ENCODE results near the gene YBEY. TPM values are rescaled to one million over a fixed set of nuclear protein-coding genes. Genes with fewer than 3 reads are reported as not detected.
"Not testable (repeated sequence)": the region's sequence is repeated elsewhere in the genome, so short reads cannot be mapped to it uniquely, and the experiment has no call there.

The YBEY gene
- total RNA-seq, result 10 to 100 TPM; 10.5 to 20.8 (median 17.1) TPM
- long read RNA-seq, donor 1, partial matches to known transcripts, result 1 of 10 reads
- long read RNA-seq, donor 1, other reads (novel, unspliced or antisense), result 4 of 10 reads
- long read RNA-seq, donor 2, partial matches to known transcripts, result 4 of 9 reads
- long read RNA-seq, donor 2, other reads (novel, unspliced or antisense), result 1 of 9 reads

DNA sequence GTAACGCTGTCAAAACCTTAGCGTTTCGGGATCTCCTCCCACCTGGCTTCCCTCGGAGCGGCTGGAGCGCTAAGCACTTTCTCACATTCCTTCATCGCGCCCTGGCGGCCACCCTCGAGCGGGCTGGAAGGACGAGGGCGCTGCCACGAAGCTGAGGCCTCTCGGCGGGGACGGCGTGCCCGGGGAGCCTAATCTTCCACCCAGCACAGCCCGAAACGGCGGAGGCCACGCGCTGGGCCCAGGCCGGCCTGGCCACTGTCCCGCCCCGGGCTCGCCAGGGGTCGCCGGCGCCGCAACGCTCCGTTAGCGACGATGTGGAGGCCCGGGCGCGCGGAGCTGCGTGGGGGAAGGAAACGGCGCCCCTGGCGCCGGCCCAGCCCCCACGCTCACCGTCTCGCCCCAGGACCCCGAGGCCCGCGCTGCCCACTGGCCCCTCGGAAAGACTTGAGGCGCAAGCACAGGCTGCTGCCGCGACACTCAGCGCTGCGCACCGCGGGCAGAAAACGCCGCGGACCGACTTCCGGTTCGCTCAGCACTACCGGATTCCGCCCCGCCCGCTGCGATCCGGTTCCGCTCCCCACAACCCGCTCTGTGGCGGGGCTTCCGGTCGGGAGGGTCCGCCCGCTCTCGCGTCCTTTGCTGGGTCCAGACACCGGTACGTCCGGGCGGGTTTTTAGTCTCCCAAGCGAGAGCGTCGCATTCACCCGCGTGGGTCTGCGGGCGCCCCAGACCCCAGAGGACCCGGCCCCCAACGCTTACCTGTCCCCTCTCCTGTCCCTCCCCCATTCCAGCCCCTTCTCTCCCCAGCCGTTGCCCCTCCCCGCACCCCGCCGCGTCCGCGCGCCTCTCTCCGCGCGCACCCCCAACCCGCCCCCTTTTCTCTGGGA lies at the start of gene YBEY:
Gene YBEY, plus strand, starts transcription at position 582 of the 887 bp plus-strand sequence. CDS start 572 bp downstream, outside the sequence.
- peak; percentile 28 for TF ChIP-seq CTCF (IDR thresholded peaks at IDR 0.05)
- H3K36me3 ChIP-seq (ENCODE audit: low read depth), result no peaks in the 10 kb centered on the region
- intact Hi-C loops (cut with DNase I, micrococcal nuclease), result no loop called here
- peak within 1 kb of the TSS; percentile 71 for H3K4me3 ChIP-seq
- no peaks in the 10 kb centered on the region for H3K9me3 ChIP-seq
- ATAC-seq (peak; percentile 97), DNase-seq (peak; percentile 92 to 94 (median 93))
- H3K4me1 ChIP-seq (ENCODE audit: low read depth), result peaks cover 36% of the 10 kb centered on the region

- no peak for TF ChIP-seq CTCF (IDR thresholded peaks at IDR 0.05)
- H3K4me1 ChIP-seq (ENCODE audit: low read depth), result no peaks in the 10 kb centered on the region
- H3K4me3 ChIP-seq, result no peak overlapping the region
- intact Hi-C loops (cut with DNase I, micrococcal nuclease), result no loop called here
- ATAC-seq (no peak), DNase-seq (no peak)
- H3K36me3 ChIP-seq (ENCODE audit: low read depth), result no peaks in the 10 kb centered on the region
- no peaks in the 10 kb centered on the region for H3K9me3 ChIP-seq
Observed at GRCh38 chr21:46237474-46237873, 48.7 kb upstream of the YBEY start.

DNA sequence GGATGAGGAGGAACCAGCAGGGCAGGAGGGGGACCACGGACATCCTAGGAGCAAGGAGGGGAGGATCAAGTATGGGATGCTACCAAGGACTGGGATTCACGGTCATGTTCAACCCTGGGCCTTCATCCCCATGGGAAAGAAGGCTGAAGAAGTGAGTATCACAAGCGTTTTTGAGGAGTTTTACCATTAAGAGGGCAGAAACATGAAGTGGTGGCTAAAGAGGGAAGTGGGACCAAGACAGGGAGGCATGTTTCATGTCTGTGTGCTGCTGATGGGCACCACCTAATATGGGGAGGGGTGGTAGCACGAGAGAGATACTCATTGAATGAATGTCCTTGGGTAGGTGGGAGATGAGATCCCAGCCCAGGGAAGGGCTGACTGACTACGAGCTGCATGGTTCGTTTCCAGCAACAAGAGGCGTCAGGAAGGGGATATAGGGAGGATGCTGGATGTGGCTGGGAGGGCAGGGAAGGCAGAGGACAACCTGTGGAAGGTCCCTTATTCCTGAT lies 46.3 kb upstream of the YBEY start:
- no peaks in the 10 kb centered on the region for H3K4me1 ChIP-seq (ENCODE audit: low read depth)
- no peaks in the 10 kb centered on the region for H3K9me3 ChIP-seq
- TF ChIP-seq CTCF (IDR thresholded peaks at IDR 0.05), result no peak
- H3K4me3 ChIP-seq, result no peak overlapping the region
- ATAC-seq (no peak), DNase-seq (no peak)
- intact Hi-C loops (cut with DNase I, micrococcal nuclease), result no loop called here
- H3K36me3 ChIP-seq (ENCODE audit: low read depth), result peaks cover 12% of the 10 kb centered on the region

DNA sequence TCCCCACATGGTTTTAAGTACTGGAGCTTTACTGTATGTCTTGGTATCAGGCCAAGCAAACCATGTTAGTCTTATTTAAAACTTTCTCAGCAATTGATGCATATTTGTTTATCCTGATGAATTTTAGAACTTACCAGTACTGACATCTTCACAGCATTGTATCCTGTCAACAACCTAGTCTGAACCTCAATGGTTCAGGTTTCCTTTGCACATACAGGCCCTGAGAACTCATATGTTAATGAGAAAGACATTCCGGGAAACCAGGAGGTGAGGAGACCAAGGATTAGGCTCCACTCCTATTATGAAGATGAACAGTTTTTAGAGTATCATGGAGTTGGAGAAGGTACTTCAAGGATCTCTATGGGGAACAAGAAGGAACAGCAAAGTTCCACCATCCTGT lies 44.6 kb upstream of the YBEY start:
- H3K9me3 ChIP-seq; DNase-seq; ATAC-seq; H3K4me3 ChIP-seq; H3K4me1 ChIP-seq (ENCODE audit: low read depth); intact Hi-C loops (cut with DNase I, micrococcal nuclease): not testable (repeated sequence)
- H3K36me3 ChIP-seq (ENCODE audit: low read depth), result peaks cover 12% of the 10 kb centered on the region

DNA sequence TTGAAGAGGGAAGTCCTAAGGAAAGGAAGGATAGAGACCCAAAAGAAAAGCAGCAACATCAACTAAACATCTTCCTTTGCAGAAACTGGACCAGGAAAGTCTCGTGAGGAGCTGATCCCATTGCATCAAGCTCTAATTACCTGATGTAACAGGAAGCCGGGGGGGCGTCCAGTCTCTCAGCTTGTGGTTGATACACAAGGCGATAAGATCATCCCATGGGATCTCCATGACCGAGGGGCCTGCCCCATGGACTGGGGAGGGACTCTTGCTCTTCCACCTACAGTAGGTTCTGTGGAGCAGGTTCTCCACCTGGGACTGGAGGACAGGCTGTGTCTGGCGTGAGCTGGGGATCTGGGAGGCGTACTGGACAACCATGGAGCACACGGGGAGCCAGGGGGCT lies 42.8 kb upstream of the YBEY start:
- DNase-seq, result no peak
- TF ChIP-seq CTCF (IDR thresholded peaks at IDR 0.05), result no peak
- intact Hi-C loops (cut with DNase I, micrococcal nuclease), result no loop called here
- no peaks in the 10 kb centered on the region for H3K9me3 ChIP-seq
- H3K36me3 ChIP-seq (ENCODE audit: low read depth), result peaks cover 12% of the 10 kb centered on the region
- no peak overlapping the region for H3K4me3 ChIP-seq
- H3K4me1 ChIP-seq (ENCODE audit: low read depth), result no peaks in the 10 kb centered on the region
- no peak for ATAC-seq

- intact Hi-C loops (cut with DNase I, micrococcal nuclease), result no loop called here
- ATAC-seq, result no peak
- Histone ChIP-seq H3K4me3 (no peak overlapping the region), H3K36me3 (ENCODE audit: low read depth) (peaks cover 12% of the 10 kb centered on the region), H3K4me1 (ENCODE audit: low read depth) (no peaks in the 10 kb centered on the region), H3K9me3 (no peaks in the 10 kb centered on the region)
- no peak for TF ChIP-seq CTCF (IDR thresholded peaks at IDR 0.05)
- no peak for DNase-seq
Observed at GRCh38 chr21:46243960-46244361, 42.2 kb upstream of the YBEY start.

All from mucosa of descending colon (tissue), 3 donors.